NOMO-1 treated with DMSO at 0.1 percent for 48 hours (cell line): ENCODE measurements around the gene ATP6V1F.

ENCODE experiments used
- DNase-seq: peaks from one replicate; lab custom pipeline; 2025; ENCODE audit not compliant: unreplicated experiment; lab: John Stamatoyannopoulos, UW

ATP6V1F gene

DNA sequence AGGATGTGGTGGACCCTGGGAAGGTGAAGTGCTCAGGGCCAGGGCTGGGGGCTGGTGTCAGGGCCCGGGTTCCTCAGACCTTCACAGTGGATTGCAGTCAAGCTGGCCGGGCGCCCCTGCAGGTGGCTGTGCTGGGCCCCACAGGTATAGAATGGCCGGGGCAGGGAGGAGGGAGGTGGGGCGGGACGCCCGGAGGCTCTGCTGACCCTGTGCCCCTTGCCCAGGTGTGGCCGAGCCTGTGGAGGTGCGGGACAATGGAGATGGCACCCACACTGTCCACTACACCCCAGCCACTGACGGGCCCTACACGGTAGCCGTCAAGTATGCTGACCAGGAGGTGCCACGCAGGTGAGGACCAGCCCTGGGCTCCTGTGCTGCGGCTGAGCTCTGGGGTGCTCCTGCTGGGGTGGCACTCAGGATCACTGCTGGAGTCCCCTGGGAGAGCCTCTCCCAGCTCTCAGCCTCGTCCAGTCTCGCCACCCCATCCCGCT lies 14.9 kb upstream of the ATP6V1F start:
- DNase-seq = no peak

GRCh38 chr7:128848289-128849155 lies 14.1 kb upstream of the ATP6V1F start:
- no peak for DNase-seq

DNA sequence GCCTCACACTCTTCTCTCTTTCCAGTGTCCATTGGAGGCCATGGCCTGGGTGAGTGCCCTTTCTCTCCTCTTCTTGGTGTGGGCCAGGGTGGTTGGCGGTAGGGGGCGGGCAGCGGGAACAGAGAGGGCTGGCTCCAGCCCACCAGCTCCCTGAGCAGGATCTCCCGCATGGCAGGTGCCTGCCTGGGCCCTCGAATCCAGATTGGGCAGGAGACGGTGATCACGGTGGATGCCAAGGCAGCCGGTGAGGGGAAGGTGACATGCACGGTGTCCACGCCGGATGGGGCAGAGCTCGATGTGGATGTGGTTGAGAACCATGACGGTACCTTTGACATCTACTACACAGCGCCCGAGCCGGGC lies 13.5 kb upstream of the ATP6V1F start:
- no peak for DNase-seq

- no peak for DNase-seq
Measured at GRCh38 chr7:128849804-128850490, 12.7 kb upstream of the ATP6V1F start.

- no peak for DNase-seq
Measured at GRCh38 chr7:128852537-128853254, 10.0 kb upstream of the ATP6V1F start.

GRCh38 chr7:128853799-128854198 lies 8.9 kb upstream of the ATP6V1F start:
- DNase-seq = no peak

- DNase-seq = no peak
Measured at GRCh38 chr7:128854396-128854795, 8.3 kb upstream of the ATP6V1F start.

DNA sequence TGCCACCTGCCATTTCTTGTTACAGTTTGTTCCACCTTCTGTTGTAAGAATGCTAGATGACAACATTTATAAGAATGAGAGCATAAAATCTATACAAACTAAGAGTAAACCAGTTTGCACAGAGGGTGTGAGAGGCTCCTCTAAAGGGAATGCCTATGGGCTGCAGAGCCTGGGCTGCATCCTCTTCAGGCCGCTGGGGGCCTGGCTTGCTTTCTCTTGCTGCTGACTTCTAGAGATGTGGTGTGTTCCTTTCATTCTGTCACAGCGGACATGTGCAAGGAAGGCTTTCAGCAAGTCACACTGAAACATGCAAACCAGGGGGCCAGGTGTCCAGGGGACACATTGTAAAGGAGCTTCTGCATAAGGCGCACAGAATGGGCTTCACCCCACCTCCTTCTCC lies 7.1 kb upstream of the ATP6V1F start:
- DNase-seq = no peak

DNA sequence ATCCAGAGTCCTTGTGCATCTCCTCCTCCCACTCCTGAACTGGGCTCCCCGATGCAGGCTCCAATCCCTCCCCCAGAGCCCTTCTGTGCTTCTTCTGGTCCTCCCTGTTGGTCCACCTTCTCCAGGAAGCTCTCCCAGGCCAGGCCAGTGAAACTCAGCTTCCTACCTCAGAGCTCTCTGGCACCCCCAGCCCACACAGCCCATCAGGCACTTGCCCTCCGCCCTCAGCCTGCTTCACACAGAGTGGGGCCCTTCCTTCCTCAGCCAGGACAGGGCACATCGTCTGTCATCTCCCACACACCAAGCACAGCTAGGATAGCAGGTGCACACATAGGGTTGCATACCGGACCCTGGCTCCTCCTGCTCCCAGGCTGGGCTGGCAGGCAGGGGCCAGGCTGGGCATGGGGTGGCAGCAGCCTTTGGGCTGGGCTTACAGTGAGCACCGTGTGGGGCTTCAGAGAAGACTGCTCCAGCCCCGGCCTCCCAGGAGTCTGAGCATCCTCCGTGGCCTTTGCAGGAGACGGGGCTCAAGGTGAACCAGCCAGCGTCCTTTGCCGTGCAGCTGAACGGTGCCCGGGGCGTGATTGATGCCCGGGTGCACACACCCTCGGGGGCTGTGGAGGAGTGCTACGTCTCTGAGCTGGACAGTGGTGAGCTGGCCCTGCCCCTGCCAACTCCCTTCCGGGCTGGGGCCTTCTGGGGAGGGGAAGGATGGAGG lies 6.5 kb upstream of the ATP6V1F start:
- DNase-seq = no peak

DNA sequence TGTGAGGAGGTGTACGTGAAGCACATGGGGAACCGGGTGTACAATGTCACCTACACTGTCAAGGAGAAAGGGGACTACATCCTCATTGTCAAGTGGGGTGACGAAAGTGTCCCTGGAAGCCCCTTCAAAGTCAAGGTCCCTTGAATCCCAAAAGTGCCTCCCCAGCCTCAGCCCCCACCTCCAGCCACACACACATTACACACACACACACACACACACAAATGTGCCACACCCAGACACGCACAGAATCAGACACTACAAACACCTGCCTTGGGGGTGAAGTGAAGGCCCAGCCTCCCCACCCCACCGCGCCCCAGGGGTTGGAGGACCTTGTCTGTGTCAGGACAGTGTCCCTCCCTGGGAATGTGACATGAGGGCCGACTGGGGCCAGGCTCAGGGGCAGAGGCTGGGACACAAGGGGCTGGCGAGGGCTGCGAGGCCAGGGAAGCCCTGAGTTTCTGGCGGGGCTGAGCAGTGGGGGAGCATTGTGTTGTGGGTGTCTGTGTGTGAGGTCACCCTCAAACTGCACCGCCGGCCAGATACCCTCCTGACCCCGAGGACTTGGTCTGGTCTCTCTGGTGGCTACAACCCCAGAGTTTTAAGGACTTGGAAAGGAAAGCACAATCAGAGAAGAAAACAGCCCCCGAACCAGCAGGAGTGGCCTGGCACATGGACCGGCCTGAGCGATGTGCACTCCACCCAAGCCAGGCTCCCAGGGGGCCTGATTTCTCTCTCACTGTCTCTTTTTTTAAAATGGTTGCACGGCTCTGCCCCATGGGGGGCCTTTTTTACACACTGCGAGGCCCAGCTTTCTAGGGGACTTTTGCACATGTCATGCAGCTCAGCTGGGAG lies 4.0 kb upstream of the ATP6V1F start:
- DNase-seq = no peak

GRCh38 chr7:128859232-128860157 lies 3.2 kb upstream of the ATP6V1F start:
- no peak for DNase-seq

- no peak for DNase-seq
Measured at GRCh38 chr7:128860158-128861073, 2.2 kb upstream of the ATP6V1F start.

DNA sequence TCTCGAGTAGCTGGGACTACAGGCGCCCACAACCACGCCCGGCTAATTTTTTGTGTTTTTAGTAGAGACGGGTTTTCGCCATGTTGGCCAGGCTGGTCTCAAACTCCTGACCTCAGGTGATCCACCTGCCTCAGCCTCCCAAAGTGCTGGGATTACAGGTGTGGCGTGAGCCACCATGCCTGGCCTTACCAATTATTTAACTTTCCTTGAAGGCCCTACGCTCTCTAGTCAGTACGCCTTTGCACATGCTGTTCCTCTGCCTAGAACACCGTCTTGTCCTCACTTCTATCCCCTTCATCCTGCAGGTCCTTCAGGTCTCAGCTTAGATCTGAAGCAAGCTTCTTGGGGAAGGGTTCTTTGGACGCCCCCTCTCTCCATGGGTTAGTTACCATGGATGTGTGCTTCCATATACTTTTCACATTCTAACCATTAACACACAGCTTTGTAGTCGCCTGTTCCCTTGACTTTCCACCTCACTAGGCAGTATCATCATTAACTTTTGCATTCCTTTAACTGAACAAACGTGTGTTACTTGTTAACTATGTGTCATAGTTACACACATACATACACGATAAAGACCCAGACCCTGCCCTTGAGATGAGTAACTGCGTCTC lies 592 bp upstream of the ATP6V1F start:
- no peak for DNase-seq

- peak; percentile 11 for DNase-seq
Measured at GRCh38 chr7:128863433-128863989, 855 bp downstream of the ATP6V1F start.

DNA sequence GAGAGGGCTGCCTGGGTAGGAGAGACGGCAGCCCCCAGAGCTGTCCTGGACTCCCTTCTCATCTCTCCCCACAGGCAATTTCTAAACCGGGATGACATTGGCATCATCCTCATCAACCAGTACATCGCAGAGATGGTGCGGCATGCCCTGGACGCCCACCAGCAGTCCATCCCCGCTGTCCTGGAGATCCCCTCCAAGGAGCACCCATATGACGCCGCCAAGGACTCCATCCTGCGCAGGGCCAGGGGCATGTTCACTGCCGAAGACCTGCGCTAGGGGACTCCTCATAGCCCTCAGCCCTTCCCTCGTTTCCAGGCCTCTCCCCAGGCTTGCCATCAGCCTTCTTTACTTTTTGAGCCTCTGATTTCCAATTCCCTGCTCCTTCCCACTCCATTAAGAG lies 2.6 kb downstream of the ATP6V1F start:
- DNase-seq = no peak

GRCh38 chr7:128865996-128866877 lies 3.6 kb downstream of the ATP6V1F start:
- no peak for DNase-seq
